Spleen (tissue), 11 donors: ENCODE data around the gene SHOC2. TPM values are rescaled to one million over a fixed set of nuclear protein-coding genes. Genes with fewer than 3 reads are reported as not detected.

Experiments used
- DNase-seq: peaks from one replicate; pipeline ENCODE4 v3.0.0-alpha.2; 2020
- H3K27ac ChIP-seq, 8 donors: fragments of 200-600 bp; sonication (generic) in 7 of 8; 1 replicate in 4 of 8; 2 replicates in 4 of 8; pipeline versions ENCODE4 v1.5.0 to v1.8.0; 2016 to 2021; ENCODE audit warnings: inconsistent platforms in 4 of 8, mild to moderate bottlenecking in 4 of 8, moderate library complexity in 1 of 8
- H3K27me3 ChIP-seq, 7 donors: fragments of 200-600 bp; sonication (generic) in 6 of 7; replicated peaks in 1 of 7; 1 replicate in 4 of 7; 2 replicates in 3 of 7; pipeline versions ENCODE4 v1.5.0 to v1.8.0; 2016 to 2021; ENCODE audit warnings: inconsistent platforms in 3 of 7, mild to moderate bottlenecking in 1 of 7
- H3K36me3 ChIP-seq, 6 donors: fragments of 200-600 bp; sonication (generic) in 5 of 6; 1 replicate in 4 of 6; 2 replicates in 2 of 6; pipeline versions ENCODE4 v1.5.0 to v1.8.0; 2016 to 2021; ENCODE audit warnings: inconsistent platforms in 2 of 6
- H3K4me1 ChIP-seq, 6 donors: fragments of 200-600 bp; sonication (generic) in 5 of 6; 1 replicate in 3 of 6; 2 replicates in 3 of 6; pipeline versions ENCODE4 v1.5.0 to v1.8.0; 2016 to 2021; ENCODE audit warnings: inconsistent platforms in 3 of 6
- H3K4me3 ChIP-seq, 8 donors: fragments of 200-600 bp; sonication (generic) in 7 of 8; 1 replicate in 4 of 8; 2 replicates in 4 of 8; pipeline versions ENCODE4 v1.5.0 to v1.8.0; 2016 to 2021; ENCODE audit warnings: inconsistent platforms in 4 of 8, mild to moderate bottlenecking in 4 of 8, moderate library complexity in 2 of 8
- H3K9me3 ChIP-seq, 8 donors: fragments of 200-600 bp; sonication (generic) in 7 of 8; 1 replicate in 4 of 8; 2 replicates in 4 of 8; pipeline versions ENCODE4 v1.5.0 to v1.8.0; 2016 to 2021; ENCODE audit warnings: inconsistent platforms in 4 of 8
- CTCF ChIP-seq, 11 experiments: fragments of 200-600 bp in 7 of 11; fragments of 450-650 bp in 4 of 11; sonication (generic) in 4 of 11; IDR thresholded peaks in 8 of 11; conservative IDR thresholded peaks in 3 of 11; 1 replicate in 7 of 11; 2 replicates in 4 of 11; pipeline versions ENCODE4 v1.4.0 to v1.8.0; 2016 to 2021; ENCODE audit warnings: antibody characterized with exemption in 11 of 11, inconsistent platforms in 4 of 11, mild to moderate bottlenecking in 1 of 11
- POLR2A ChIP-seq, 3 donors: fragments of 450-650 bp; IDR thresholded peaks; one replicate each; pipeline ENCODE4 v1.5.1; 2017; ENCODE audit warnings: antibody characterized with exemption in 3 of 3, mild to moderate bottlenecking in 1 of 3
- POLR2AphosphoS5 ChIP-seq, 3 donors: sonication (generic); formaldehyde crosslinking; IDR thresholded peaks; one replicate each; pipeline ENCODE4 v1.5.1; 2017; ENCODE audit warnings: antibody characterized with exemption in 3 of 3
- WGBS, 5 donors: extraction: QIAGEN DNeasy Blood & Tissue Kit in 3 of 5; methylation state at CpG; one replicate each; pipeline versions ENCODE4 v1.1.5 to v1.1.7; 2013 to 2018; 5-methylcytosine and 5-hydroxymethylcytosine counted together
- intact Hi-C: fragments of 100-400 bp; cut with DNase I; formaldehyde crosslinking; loops from one replicate; pipeline ENCODE4 v1.15.0; 2023; ENCODE audit warnings: low total_unique reads
- polyA plus RNA-seq, 3 donors: library from polyadenylated mRNA; stranded (reverse); fragments of 200-250 nt; gene quantifications; one replicate each; pipeline ENCODE4 v1.2.1, GENCODE V29; 2013
- total RNA-seq, 7 donors: library from RNA; depleted of rRNA in 3 of 7; stranded (reverse); fragments of >200 nt in 3 of 7; fragmentation: NEBNext Ultra II Directional in 4 of 7; extraction: Animal tissue kit (Norgen Biotek cat#: 25700) in 4 of 7; gene quantifications; one replicate each; pipeline versions ENCODE4 v1.1.0 to v1.2.1, GENCODE V29; 2016 to 2021
- donor health status: healthy with polysubstance abuse.
- donor health status: DM: no; HTN: no; CAD: no; lungs with moderate emphysema.
- donor health status: DM: no; HTN: no; CAD: no.
- donor health status: Bipolar disorder and iron deficiency.
- donor health status: healthy.
- donor health status: DM: no; HTN: no; CAD: no.
- donor health status: DM: yes; HTN: yes; CAD: no.

Gene SHOC2
- total and polyA plus RNA-seq, 10 donors: 17.6 to 80.4 (median 64.6) TPM

GRCh38 chr10:110967009-110967630 lies 47.7 kb downstream of the SHOC2 start:
- no peak overlapping the region for H3K27ac ChIP-seq
- WGBS, 5 donors: 56 to 73% (median 65%) methylated on average over 3 of the region's 3 CpGs
- no peak for DNase-seq
- no peaks in the 10 kb centered on the region for H3K9me3 ChIP-seq
- no peak overlapping the region for H3K4me3 ChIP-seq
- H3K27me3 ChIP-seq: no peaks in the 10 kb centered on the region
- TF ChIP-seq CTCF (IDR thresholded peaks at IDR 0.05 in 8 of 11, conservative IDR thresholded peaks at IDR 0.05 in 3 of 11) (no peak), POLR2A (IDR thresholded peaks at IDR 0.05) (no peak), POLR2AphosphoS5 (IDR thresholded peaks at IDR 0.05) (no peak)
- H3K4me1 ChIP-seq: peaks cover 3 to 87% (median 35%) of the 10 kb centered on the region in 6 donors
- intact Hi-C loops: no loop called here
- H3K36me3 ChIP-seq: peaks cover 0 to 16% (median 4%) of the 10 kb centered on the region in 6 donors

- WGBS, 5 donors: 0 to 3% (median 0%) methylated on average over 1 of the region's 1 CpG
Measured at GRCh38 chr10:110967645-110968044, 48.2 kb downstream of the SHOC2 start.

DNA sequence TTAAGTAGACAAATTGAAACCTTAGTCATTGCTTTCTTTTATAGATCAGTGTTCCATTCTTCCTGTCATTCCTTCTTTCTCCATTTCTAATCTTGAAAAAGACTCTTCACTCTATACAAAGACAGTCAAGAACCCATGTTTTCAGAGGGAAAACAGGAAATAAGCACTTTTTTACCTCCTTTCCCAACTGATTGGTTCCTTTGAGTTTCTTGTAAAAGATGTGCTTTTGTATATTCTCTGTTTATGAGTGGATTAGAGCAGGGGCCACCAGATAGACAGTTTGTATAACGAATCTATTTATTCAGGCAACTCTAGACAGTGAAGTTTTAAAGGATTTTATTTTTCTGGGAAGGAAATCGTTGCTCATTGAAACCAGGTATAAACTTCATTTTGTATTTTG lies 49.8 kb downstream of the SHOC2 start:
- Histone ChIP-seq H3K9me3 (no peaks in the 10 kb centered on the region), H3K4me3 (no peak overlapping the region), H3K27ac (no peak overlapping the region), H3K4me1 (peaks cover 0 to 86% (median 38%) of the 10 kb centered on the region in 6 donors), H3K27me3 (no peaks in the 10 kb centered on the region), H3K36me3 (peaks cover 0 to 14% (median 4%) of the 10 kb centered on the region in 6 donors)
- DNase-seq: no peak
- intact Hi-C loops: no loop called here
- WGBS, 5 donors: 90 to 100% (median 93%) methylated on average over 2 of the region's 2 CpGs
- no peak for TF ChIP-seq POLR2A (IDR thresholded peaks at IDR 0.05)
- no peak for TF ChIP-seq POLR2AphosphoS5 (IDR thresholded peaks at IDR 0.05)
- TF ChIP-seq CTCF (IDR thresholded peaks at IDR 0.05 in 8 of 11, conservative IDR thresholded peaks at IDR 0.05 in 3 of 11): no peak

More at GRCh38 chr10:110967645-110968044, 48.2 kb downstream of the SHOC2 start:
- Histone ChIP-seq H3K27me3 (no peaks in the 10 kb centered on the region), H3K9me3 (no peaks in the 10 kb centered on the region), H3K4me1 (peaks cover 0 to 84% (median 35%) of the 10 kb centered on the region in 6 donors), H3K4me3 (no peak overlapping the region), H3K36me3 (peaks cover 0 to 16% (median 4%) of the 10 kb centered on the region in 6 donors), H3K27ac (no peak overlapping the region)
- no peak for TF ChIP-seq POLR2AphosphoS5 (IDR thresholded peaks at IDR 0.05)
- no peak for TF ChIP-seq CTCF (IDR thresholded peaks at IDR 0.05 in 8 of 11, conservative IDR thresholded peaks at IDR 0.05 in 3 of 11)
- no peak for TF ChIP-seq POLR2A (IDR thresholded peaks at IDR 0.05)
- DNase-seq: no peak
- intact Hi-C loops: no loop called here

DNA sequence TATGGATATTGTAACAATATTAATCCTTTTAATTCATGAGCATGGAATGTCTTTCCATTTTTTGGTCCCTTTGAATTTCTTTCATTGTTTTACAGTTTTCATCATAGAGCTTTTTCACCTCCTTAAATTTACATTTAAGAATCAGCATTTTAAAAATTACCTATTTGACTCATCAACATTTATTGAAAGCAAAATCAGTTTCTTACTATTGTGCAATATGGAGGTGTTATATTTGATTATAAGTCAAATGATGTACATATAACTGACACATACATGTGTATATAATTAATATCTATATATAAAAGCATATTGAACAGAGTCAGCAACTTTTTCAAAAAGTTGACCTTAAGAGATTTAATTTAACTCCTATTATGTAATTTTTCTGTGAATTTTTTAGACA lies 52.2 kb downstream of the SHOC2 start:
- DNase-seq: no peak
- intact Hi-C loops: no loop called here
- H3K27me3 ChIP-seq: no peaks in the 10 kb centered on the region

More for the DNA sequence above, 52.2 kb downstream of the SHOC2 start:
- TF ChIP-seq CTCF (IDR thresholded peaks at IDR 0.05 in 8 of 11, conservative IDR thresholded peaks at IDR 0.05 in 3 of 11): no peak
- TF ChIP-seq POLR2A (IDR thresholded peaks at IDR 0.05): no peak
- Histone ChIP-seq H3K9me3 (no peaks in the 10 kb centered on the region), H3K4me1 (peaks cover 0 to 74% (median 21%) of the 10 kb centered on the region in 6 donors), H3K27ac (no peak overlapping the region), H3K36me3 (peaks cover 0 to 9% (median 3%) of the 10 kb centered on the region in 6 donors), H3K4me3 (no peak overlapping the region)
